DND-41 (cell line): ENCODE data around the gene OR2T12.
"Not testable (repeated sequence)": the region's sequence is repeated elsewhere in the genome, so short reads cannot be mapped to it uniquely, and the experiment has no call there.

Experiments
- CTCF ChIP-seq: IDR thresholded peaks from 2 replicates; pipeline ENCODE4 v1.5.1; 2012; ENCODE audit warnings: borderline replicate concordance, low read length, moderate library complexity, mild to moderate bottlenecking; ENCODE audit not compliant: poor library complexity, severe bottlenecking; ENCODE audit errors: extremely low read depth
- EZH2 ChIP-seq: IDR thresholded peaks from 3 replicates; pipeline ENCODE4 v1.6.1; 2012; ENCODE audit warnings: borderline replicate concordance, low read depth, mild to moderate bottlenecking, moderate library complexity, low read length, inconsistent platforms; ENCODE audit not compliant: severe bottlenecking

DNA sequence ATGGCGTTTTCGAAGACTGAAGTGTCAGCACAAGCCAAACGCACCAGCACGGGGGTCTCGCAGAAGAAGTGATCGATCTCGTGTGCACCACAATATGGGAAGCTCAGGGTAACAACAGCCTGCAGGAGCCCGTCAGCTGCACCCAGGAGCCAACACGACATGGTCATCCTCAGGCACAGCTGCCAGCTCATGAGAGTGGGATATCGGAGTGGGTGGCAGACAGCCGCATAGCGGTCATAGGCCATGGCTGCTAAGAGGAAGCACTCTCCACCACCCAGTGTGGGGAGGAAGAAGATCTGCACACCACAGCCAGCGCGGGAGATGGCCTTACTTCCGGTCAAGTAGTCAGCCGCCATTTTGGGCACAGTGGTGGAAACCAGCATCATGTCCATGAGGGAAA, 30.0 kb downstream of the OR2T12 start:
- not testable (repeated sequence) for TF ChIP-seq CTCF, EZH2
